GM12864 (cell line): Measurements from ENCODE around the gene SEM1.

Source experiments
- DNase-seq: peaks from one replicate; pipeline ENCODE4 v3.0.0-alpha.2; 2011; ENCODE audit warnings: low read depth
- H3K4me3 ChIP-seq: 2 replicates; pipeline ENCODE4 v1.5.1; 2011; ENCODE audit warnings: mild to moderate bottlenecking, low read depth, low read length, control low read depth
- CTCF ChIP-seq: IDR thresholded peaks from 2 replicates; pipeline ENCODE4 v1.5.1; 2011; ENCODE audit warnings: low read depth, mild to moderate bottlenecking, moderate library complexity, low read length, control low read depth, inconsistent platforms; ENCODE audit errors: missing control alignments

SEM1 gene

GRCh38 chr7:96676919-96677318 is 32.7 kb downstream of the SEM1 start:
- no peak for DNase-seq
- TF ChIP-seq CTCF: no peak
- no peak overlapping the region for H3K4me3 ChIP-seq

- DNase-seq: no peak
- TF ChIP-seq CTCF: no peak
- H3K4me3 ChIP-seq: no peak overlapping the region
These were observed 34.1 kb downstream of the SEM1 start for GRCh38 chr7:96675548-96675947.

GRCh38 chr7:96674565-96674964 is 35.1 kb downstream of the SEM1 start:
- TF ChIP-seq CTCF: no peak
- no peak for DNase-seq
- H3K4me3 ChIP-seq: no peak overlapping the region

GRCh38 chr7:96671854-96672253 is 37.8 kb downstream of the SEM1 start:
- no peak for TF ChIP-seq CTCF
- no peak overlapping the region for H3K4me3 ChIP-seq
- no peak for DNase-seq

GRCh38 chr7:96670338-96671289 is 39.0 kb downstream of the SEM1 start:
- DNase-seq: no peak
- no peak for TF ChIP-seq CTCF
- no peak overlapping the region for H3K4me3 ChIP-seq

- TF ChIP-seq CTCF: no peak
- no peak overlapping the region for H3K4me3 ChIP-seq
- DNase-seq: no peak
These were observed 39.8 kb downstream of the SEM1 start for GRCh38 chr7:96669812-96670211.

DNA sequence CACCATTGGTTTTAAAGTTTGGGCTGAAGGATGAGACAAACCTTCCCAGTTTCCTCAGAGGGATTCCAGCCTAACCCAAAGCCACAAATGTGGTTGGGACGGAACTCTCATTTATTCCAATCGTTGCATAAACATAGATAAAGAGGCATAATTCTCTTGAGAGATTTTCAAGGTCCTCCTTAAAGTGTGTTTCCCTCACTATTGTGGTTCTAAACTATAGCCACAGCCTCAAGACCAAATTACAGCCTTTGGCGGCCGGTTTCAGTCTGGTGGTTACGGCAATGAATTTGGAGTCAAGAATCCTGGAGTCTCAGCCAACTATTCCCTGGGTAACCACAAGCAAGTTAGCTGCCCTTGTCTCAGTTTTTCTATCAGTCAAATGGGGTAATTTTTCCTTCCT is 42.6 kb downstream of the SEM1 start:
- TF ChIP-seq CTCF: no peak
- no peak overlapping the region for H3K4me3 ChIP-seq
- DNase-seq: no peak
